ENCODE data around the gene SAMD4A. TPM values are rescaled to one million over a fixed set of nuclear protein-coding genes. Genes with fewer than 3 reads are reported as not detected.

The SAMD4A gene
- total RNA-seq, 2 experiments from 2014 or later = 0.06 to 1.0 TPM

GRCh38 chr14:54621686-54622085 lies 54.8 kb downstream of the SAMD4A start:
- TF ChIP-seq CTCF (conservative IDR thresholded peaks at IDR 0.05; ENCODE audit: low read length) (no peak), EZH2phosphoT487 (IDR thresholded peaks at IDR 0.05; ENCODE audit: borderline replicate concordance, low read depth, low read length) (no peak)
- Histone ChIP-seq H3K4me2 (ENCODE audit: low read length) (no peak overlapping the region), H2AFZ (ENCODE audit: low read length) (no peak overlapping the region), H4K20me1 (ENCODE audit: insufficient read depth, low read length) (no peaks in the 10 kb centered on the region), H3K9me3 (ENCODE audit: low read length) (no peaks in the 10 kb centered on the region), H3K4me3 (ENCODE audit: low read depth, low read length, poor library complexity, severe bottlenecking) (no peak overlapping the region), H3K36me3 (ENCODE audit: insufficient read depth, low read length) (no peaks in the 10 kb centered on the region), H3K4me1 (ENCODE audit: insufficient read depth, low read length, poor library complexity, severe bottlenecking) (no peaks in the 10 kb centered on the region), H3K79me2 (ENCODE audit: insufficient read depth, low read depth, low read length) (no peaks in the 10 kb centered on the region), H3K27ac (ENCODE audit: low read depth, low read length, poor library complexity, severe bottlenecking) (no peak overlapping the region), H3K9me2 (ENCODE audit: insufficient read depth, low read length) (no peaks in the 10 kb centered on the region)
- no TSS peak for BruUV-seq (replicated peaks)
- POLR2A ChIA-PET = interaction anchor here (0.7 to 1.0 kb wide), 3 partner anchors 12 to 218 kb away, joined by 3 to 4 read pairs (median 3); no protein-coding TSS in a partner anchor
- intact Hi-C loops (cut with micrococcal nuclease; ENCODE audit: unreplicated experiment) = no loop called here
- CTCF ChIA-PET (ENCODE audit: unreplicated experiment) = no interaction called here
- DNase-seq (ENCODE audit: low spot score) = no peak

- no peak overlapping the region for H3K27ac ChIP-seq (ENCODE audit: low read depth, low read length, poor library complexity, severe bottlenecking)
- H3K79me2 ChIP-seq (ENCODE audit: insufficient read depth, low read depth, low read length) = no peaks in the 10 kb centered on the region
- intact Hi-C loops (cut with micrococcal nuclease; ENCODE audit: unreplicated experiment) = no loop called here
- ChIA-PET POLR2A (interaction anchor here (0.6 to 1.0 kb wide), 4 partner anchors 8 to 996 kb away, joined by 3 read pairs; no protein-coding TSS in a partner anchor), CTCF (ENCODE audit: unreplicated experiment) (no interaction called here)
- TF ChIP-seq EZH2phosphoT487 (IDR thresholded peaks at IDR 0.05; ENCODE audit: borderline replicate concordance, low read depth, low read length) (no peak), CTCF (conservative IDR thresholded peaks at IDR 0.05; ENCODE audit: low read length) (no peak)
- no peak for DNase-seq (ENCODE audit: low spot score)
- H4K20me1 ChIP-seq (ENCODE audit: insufficient read depth, low read length) = no peaks in the 10 kb centered on the region
- BruUV-seq (replicated peaks) = no TSS peak
- no peaks in the 10 kb centered on the region for H3K9me3 ChIP-seq (ENCODE audit: low read length)
- H3K4me1 ChIP-seq (ENCODE audit: insufficient read depth, low read length, poor library complexity, severe bottlenecking) = no peaks in the 10 kb centered on the region
- H3K9me2 ChIP-seq (ENCODE audit: insufficient read depth, low read length) = no peaks in the 10 kb centered on the region
- H3K4me3 ChIP-seq (ENCODE audit: low read depth, low read length, poor library complexity, severe bottlenecking) = no peak overlapping the region
- H3K4me2 ChIP-seq (ENCODE audit: low read length) = no peak overlapping the region
- H3K36me3 ChIP-seq (ENCODE audit: insufficient read depth, low read length) = no peaks in the 10 kb centered on the region
- no peak overlapping the region for H2AFZ ChIP-seq (ENCODE audit: low read length)
Measured at GRCh38 chr14:54622192-54622958, 55.4 kb downstream of the SAMD4A start.
